Activated B cell treated with CpG ODN at 0.5 μM for 24 hours (primary cell): ENCODE measurements around the gene LGALS8. TPM values are rescaled to one million over a fixed set of nuclear protein-coding genes. Genes with fewer than 3 reads are reported as not detected.
A peak's percentile ranks its signal among the peaks of the same experiment; 100 is the strongest.
"Not testable (repeated sequence)": the region's sequence is repeated elsewhere in the genome, so short reads cannot be mapped to it uniquely, and the experiment has no call there.

ENCODE experiments used
- ATAC-seq: fragments of 200-7000 bp; cut with Tn5 transposase; one replicate; pipeline ENCODE4 v1.10.0; 2021; ENCODE audit warnings: low read depth, mild to moderate bottlenecking, moderate library complexity
- CTCF ChIA-PET: fragments of 350-600 bp; sonication (Branson Sonifier 250); formaldehyde crosslinking; loops from one replicate; lab custom pipeline; 2021; ENCODE audit warnings: antibody characterized with exemption; lab: Charles Lee
- POLR2A ChIA-PET: fragments of 350-600 bp; sonication (Branson Sonifier 250); formaldehyde crosslinking; loops from one replicate; lab custom pipeline; 2021; ENCODE audit warnings: antibody characterized with exemption; lab: Charles Lee
- DNase-seq: peaks from one replicate; pipeline ENCODE4 v3.0.0; 2022
- H3K27ac Mint-ChIP-seq: one replicate; pipeline ENCODE4 v1.8.0; 2020; ENCODE audit warnings: mixed read lengths
- H3K27me3 Mint-ChIP-seq: one replicate; pipeline ENCODE4 v1.8.0; 2021; ENCODE audit warnings: mixed read lengths
- H3K36me3 Mint-ChIP-seq: one replicate; pipeline ENCODE4 v1.8.0; 2021; ENCODE audit warnings: low read depth, mixed read lengths
- H3K4me1 Mint-ChIP-seq: one replicate; pipeline ENCODE4 v1.8.0; 2021; ENCODE audit warnings: mixed read lengths
- H3K4me3 Mint-ChIP-seq: one replicate; pipeline ENCODE4 v1.8.0; 2020; ENCODE audit warnings: mild to moderate bottlenecking, mixed read lengths
- H3K9me3 Mint-ChIP-seq: one replicate; pipeline ENCODE4 v1.8.0; 2020; ENCODE audit warnings: mixed read lengths
- CTCF ChIP-seq: fragments of 200-600 bp; IDR thresholded peaks from one replicate; pipeline ENCODE4 v1.8.0; 2022; ENCODE audit warnings: antibody characterized with exemption, mild to moderate bottlenecking
- intact Hi-C: fragments of 100-400 bp; cut with micrococcal nuclease; formaldehyde crosslinking; loops from one replicate; pipeline ENCODE4 v1.15.1; 2024
- total RNA-seq: library from RNA; stranded (reverse); gene quantifications from 2 replicates; pipeline ENCODE4 v1.2.3, GENCODE V29; 2022

Gene LGALS8
- total RNA-seq: 36.0 and 37.4 TPM in 2 replicates

- POLR2A ChIA-PET: interaction anchor here (0.8 to 1.8 kb wide), 3 partner anchors 14 to 457 kb away, joined by 3 to 8 read pairs (median 4); partner anchors contain the start of gene HEATR1
- intact Hi-C loops: loop anchor here (1.0 to 10.0 kb wide), 8 partner anchors 81 to 1196 kb away; partner anchors contain the start of genes ARID4B, B3GALNT2, GGPS1 and GPR137B
- Mint-ChIP-seq H3K27ac (peak within 1 kb of the TSS; percentile 90), H3K9me3 (no peaks in the 10 kb centered on the region), H3K36me3 (peaks cover 26% of the 10 kb centered on the region), H3K4me1 (peaks cover 12% of the 10 kb centered on the region), H3K27me3 (no peaks in the 10 kb centered on the region), H3K4me3 (peak within 1 kb of the TSS; percentile 95)
- TF ChIP-seq CTCF: no peak
- DNase-seq (peak; percentile 69), ATAC-seq (peak; percentile 60)
- CTCF ChIA-PET: no interaction called here
Observed at GRCh38 chr1:236523704-236524141, at the start of gene LGALS8. Gene LGALS8, plus strand, starts transcription at chr1:236523982. Its CDS starts 2,089 bp downstream, at chr1:236526071.

GRCh38 chr1:236476019-236476418 is 47.8 kb upstream of the LGALS8 start:
- Mint-ChIP-seq H3K9me3 (no peaks in the 10 kb centered on the region), H3K27ac (no peak overlapping the region), H3K36me3 (no peaks in the 10 kb centered on the region), H3K4me3 (no peak overlapping the region), H3K4me1 (no peaks in the 10 kb centered on the region), H3K27me3 (peaks cover 13% of the 10 kb centered on the region)
- no peak for ATAC-seq
- DNase-seq: no peak
- intact Hi-C loops: no loop called here
- POLR2A ChIA-PET: no interaction called here
- CTCF ChIA-PET: no interaction called here
- no peak for TF ChIP-seq CTCF

- ATAC-seq (no peak), DNase-seq (no peak)
- Mint-ChIP-seq H3K36me3 (no peaks in the 10 kb centered on the region), H3K27ac (no peak overlapping the region), H3K9me3 (no peaks in the 10 kb centered on the region), H3K4me1 (no peaks in the 10 kb centered on the region), H3K27me3 (peaks cover 8% of the 10 kb centered on the region), H3K4me3 (no peak overlapping the region)
- intact Hi-C loops: no loop called here
- POLR2A ChIA-PET: no interaction called here
- CTCF ChIA-PET: no interaction called here
- no peak for TF ChIP-seq CTCF
Observed at GRCh38 chr1:236480758-236481436, 42.9 kb upstream of the LGALS8 start.

GRCh38 chr1:236484310-236484971 is 39.3 kb upstream of the LGALS8 start:
- ChIA-PET CTCF (no interaction called here), POLR2A (no interaction called here)
- no peaks in the 10 kb centered on the region for H3K4me1 Mint-ChIP-seq
- no peaks in the 10 kb centered on the region for H3K36me3 Mint-ChIP-seq
- no peak for TF ChIP-seq CTCF
- no peak overlapping the region for H3K4me3 Mint-ChIP-seq
- no peaks in the 10 kb centered on the region for H3K9me3 Mint-ChIP-seq
- H3K27me3 Mint-ChIP-seq: peaks cover 4% of the 10 kb centered on the region
- intact Hi-C loops: no loop called here
- DNase-seq (no peak), ATAC-seq (no peak)
- no peak overlapping the region for H3K27ac Mint-ChIP-seq

- Mint-ChIP-seq H3K27me3 (peaks cover 16% of the 10 kb centered on the region), H3K36me3 (no peaks in the 10 kb centered on the region), H3K27ac (no peak overlapping the region), H3K4me1 (no peaks in the 10 kb centered on the region), H3K4me3 (no peak overlapping the region), H3K9me3 (no peaks in the 10 kb centered on the region)
- intact Hi-C loops: no loop called here
- POLR2A ChIA-PET: no interaction called here
- ATAC-seq (no peak), DNase-seq (no peak)
- no peak for TF ChIP-seq CTCF
- CTCF ChIA-PET: interaction anchor here (1.1 kb wide), 1 partner anchor 378 kb away, joined by 4 read pairs; no protein-coding TSS in a partner anchor
Observed at GRCh38 chr1:236486356-236487002, 37.3 kb upstream of the LGALS8 start.

- ATAC-seq, H3K4me3 Mint-ChIP-seq, H3K27ac Mint-ChIP-seq, intact Hi-C loops, H3K36me3 Mint-ChIP-seq, H3K4me1 Mint-ChIP-seq, DNase-seq, H3K9me3 Mint-ChIP-seq, POLR2A ChIA-PET: not testable (repeated sequence)
- CTCF ChIA-PET: interaction anchor here (0.8 to 2.8 kb wide), 3 partner anchors 381 to 385 kb away, joined by 3 to 14 read pairs (median 5); no protein-coding TSS in a partner anchor
- H3K27me3 Mint-ChIP-seq: peaks cover 26% of the 10 kb centered on the region
Observed at GRCh38 chr1:236489161-236489560, 34.6 kb upstream of the LGALS8 start.
